Measurements from ENCODE around the gene ABCG5.

Gene ABCG5

GRCh38 chr2:43796206-43796605, 42.4 kb downstream of the ABCG5 start:
- Histone ChIP-seq H3K4me1 (ENCODE audit: insufficient read depth, low read length, severe bottlenecking) (no peaks in the 10 kb centered on the region), H4K20me1 (ENCODE audit: insufficient read depth, low read length) (no peaks in the 10 kb centered on the region), H3K36me3 (ENCODE audit: insufficient read depth, low read length) (no peaks in the 10 kb centered on the region), H3K9me2 (ENCODE audit: low read depth, low read length) (no peaks in the 10 kb centered on the region), H2AFZ (ENCODE audit: low read length) (no peak overlapping the region), H3K27me3 (ENCODE audit: insufficient read depth, low read length) (no peaks in the 10 kb centered on the region), H3K4me2 (ENCODE audit: low read length) (no peak overlapping the region), H3K79me2 (ENCODE audit: insufficient read depth, low read length) (no peaks in the 10 kb centered on the region), H3K9me3 (ENCODE audit: low read length) (no peaks in the 10 kb centered on the region), H3K4me3 (ENCODE audit: low read depth, low read length, poor library complexity, severe bottlenecking) (no peak overlapping the region), H3K27ac (ENCODE audit: low read depth, low read length, poor library complexity, severe bottlenecking) (no peak overlapping the region), H3K9ac (ENCODE audit: low read length) (no peak overlapping the region), H3F3A (ENCODE audit: insufficient read depth, low read length) (no peaks in the 10 kb centered on the region)
- TF ChIP-seq, protein P1, sequence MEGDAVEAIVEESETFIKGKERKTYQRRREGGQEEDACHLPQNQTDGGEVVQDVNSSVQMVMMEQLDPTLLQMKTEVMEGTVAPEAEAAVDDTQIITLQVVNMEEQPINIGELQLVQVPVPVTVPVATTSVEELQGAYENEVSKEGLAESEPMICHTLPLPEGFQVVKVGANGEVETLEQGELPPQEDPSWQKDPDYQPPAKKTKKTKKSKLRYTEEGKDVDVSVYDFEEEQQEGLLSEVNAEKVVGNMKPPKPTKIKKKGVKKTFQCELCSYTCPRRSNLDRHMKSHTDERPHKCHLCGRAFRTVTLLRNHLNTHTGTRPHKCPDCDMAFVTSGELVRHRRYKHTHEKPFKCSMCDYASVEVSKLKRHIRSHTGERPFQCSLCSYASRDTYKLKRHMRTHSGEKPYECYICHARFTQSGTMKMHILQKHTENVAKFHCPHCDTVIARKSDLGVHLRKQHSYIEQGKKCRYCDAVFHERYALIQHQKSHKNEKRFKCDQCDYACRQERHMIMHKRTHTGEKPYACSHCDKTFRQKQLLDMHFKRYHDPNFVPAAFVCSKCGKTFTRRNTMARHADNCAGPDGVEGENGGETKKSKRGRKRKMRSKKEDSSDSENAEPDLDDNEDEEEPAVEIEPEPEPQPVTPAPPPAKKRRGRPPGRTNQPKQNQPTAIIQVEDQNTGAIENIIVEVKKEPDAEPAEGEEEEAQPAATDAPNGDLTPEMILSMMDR (IDR thresholded peaks at IDR 0.05; ENCODE audit: low read length) = no peak
- no peak for TF ChIP-seq EZH2 (IDR thresholded peaks at IDR 0.05; ENCODE audit: borderline replicate concordance, low read length)

GRCh38 chr2:43794956-43795355, 43.7 kb downstream of the ABCG5 start:
- Histone ChIP-seq H3K36me3 (ENCODE audit: insufficient read depth, low read length) (no peaks in the 10 kb centered on the region), H3K9ac (ENCODE audit: low read length) (no peak overlapping the region), H3K4me3 (ENCODE audit: low read depth, low read length, poor library complexity, severe bottlenecking) (no peak overlapping the region), H3K79me2 (ENCODE audit: insufficient read depth, low read length) (no peaks in the 10 kb centered on the region), H3K9me2 (ENCODE audit: low read depth, low read length) (no peaks in the 10 kb centered on the region), H3K4me1 (ENCODE audit: insufficient read depth, low read length, severe bottlenecking) (no peaks in the 10 kb centered on the region), H2AFZ (ENCODE audit: low read length) (no peak overlapping the region), H3K27ac (ENCODE audit: low read depth, low read length, poor library complexity, severe bottlenecking) (no peak overlapping the region), H3K4me2 (ENCODE audit: low read length) (no peak overlapping the region), H4K20me1 (ENCODE audit: insufficient read depth, low read length) (no peaks in the 10 kb centered on the region), H3F3A (ENCODE audit: insufficient read depth, low read length) (no peaks in the 10 kb centered on the region), H3K9me3 (ENCODE audit: low read length) (no peaks in the 10 kb centered on the region), H3K27me3 (ENCODE audit: insufficient read depth, low read length) (no peaks in the 10 kb centered on the region)
- TF ChIP-seq, protein P1 (IDR thresholded peaks at IDR 0.05; ENCODE audit: low read length) = no peak
- TF ChIP-seq EZH2 (IDR thresholded peaks at IDR 0.05; ENCODE audit: borderline replicate concordance, low read length) = no peak

DNA sequence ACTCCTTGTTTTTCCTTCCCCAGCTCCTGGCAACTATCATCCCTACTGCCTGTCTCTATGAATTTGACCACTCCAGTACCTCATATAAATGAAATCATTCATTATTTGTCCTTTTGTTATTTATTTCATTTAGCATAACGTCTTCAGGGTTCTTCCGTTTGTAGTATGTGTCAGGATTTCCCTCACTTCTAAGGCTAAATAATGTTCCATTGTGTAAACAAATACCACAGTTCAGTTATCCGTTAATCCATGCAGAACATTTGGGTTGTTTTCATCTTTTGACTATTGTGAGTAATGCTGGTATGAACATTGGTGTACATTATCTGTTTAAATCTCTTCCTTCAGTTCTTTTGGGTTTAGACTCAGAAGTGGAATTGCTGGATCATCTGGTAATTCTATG, 46.0 kb downstream of the ABCG5 start:
- Histone ChIP-seq H3F3A (ENCODE audit: insufficient read depth, low read length) (no peaks in the 10 kb centered on the region), H3K9ac (ENCODE audit: low read length) (no peak overlapping the region), H3K36me3 (ENCODE audit: insufficient read depth, low read length) (no peaks in the 10 kb centered on the region), H2AFZ (ENCODE audit: low read length) (no peak overlapping the region), H3K4me2 (ENCODE audit: low read length) (no peak overlapping the region), H3K27me3 (ENCODE audit: insufficient read depth, low read length) (no peaks in the 10 kb centered on the region), H3K4me1 (ENCODE audit: insufficient read depth, low read length, severe bottlenecking) (no peaks in the 10 kb centered on the region), H3K9me2 (ENCODE audit: low read depth, low read length) (no peaks in the 10 kb centered on the region), H3K9me3 (ENCODE audit: low read length) (no peaks in the 10 kb centered on the region), H3K79me2 (ENCODE audit: insufficient read depth, low read length) (no peaks in the 10 kb centered on the region), H4K20me1 (ENCODE audit: insufficient read depth, low read length) (no peaks in the 10 kb centered on the region), H3K4me3 (ENCODE audit: low read depth, low read length, poor library complexity, severe bottlenecking) (no peak overlapping the region), H3K27ac (ENCODE audit: low read depth, low read length, poor library complexity, severe bottlenecking) (no peak overlapping the region)
- TF ChIP-seq, protein P1 (IDR thresholded peaks at IDR 0.05; ENCODE audit: low read length) = no peak
- no peak for TF ChIP-seq EZH2 (IDR thresholded peaks at IDR 0.05; ENCODE audit: borderline replicate concordance, low read length)
